Natural killer cell (primary cell): ENCODE results near the gene FIGNL1. TPM values are rescaled to one million over a fixed set of nuclear protein-coding genes. Genes with fewer than 3 reads are reported as not detected.

Experiments used
- ATAC-seq, 3 donors: fragments of 150-1000 bp in 2 of 3; fragments of 200-7000 bp in 1 of 3; cut with Tn5 transposase; 1 replicate in 1 of 3; 2 replicates in 2 of 3; pipeline ENCODE4 v1.10.0; 2021; ENCODE audit warnings: mild to moderate bottlenecking in 2 of 3, moderate library complexity in 2 of 3
- DNase-seq, 2 donors: peaks; one replicate each; pipeline versions ENCODE4 v3.0.0 to v3.0.0-alpha.2; 2013 to 2021; ENCODE audit warnings: mixed read lengths in 1 of 2
- H3K27ac ChIP-seq: one replicate; pipeline ENCODE4 v1.5.1; 2013; ENCODE audit warnings: mild to moderate bottlenecking, low read length
- H3K27me3 ChIP-seq: one replicate; pipeline ENCODE4 v1.6.1; 2013; ENCODE audit warnings: low read length; ENCODE audit not compliant: control insufficient read depth, insufficient read depth
- H3K36me3 ChIP-seq: one replicate; pipeline ENCODE4 v1.6.1; 2013; ENCODE audit warnings: low read length; ENCODE audit not compliant: control insufficient read depth, insufficient read depth
- H3K4me1 ChIP-seq: one replicate; pipeline ENCODE4 v1.6.1; 2013; ENCODE audit warnings: low read length; ENCODE audit not compliant: control insufficient read depth, insufficient read depth
- H3K4me3 ChIP-seq: one replicate; pipeline ENCODE4 v1.5.1; 2013; ENCODE audit warnings: low read length
- H3K9me3 ChIP-seq: one replicate; pipeline ENCODE4 v1.6.1; 2013; ENCODE audit warnings: low read length; ENCODE audit not compliant: control insufficient read depth, insufficient read depth
- H3K27ac Mint-ChIP-seq, 2 donors: one replicate each; pipeline ENCODE4 v1.8.0; 2022; ENCODE audit warnings: mild to moderate bottlenecking in 2 of 2, mixed read lengths in 2 of 2, moderate library complexity in 1 of 2
- H3K27me3 Mint-ChIP-seq, 2 donors: one replicate each; pipeline ENCODE4 v1.8.0; 2022; ENCODE audit warnings: low read depth in 2 of 2, mixed read lengths in 2 of 2
- H3K36me3 Mint-ChIP-seq: one replicate; pipeline ENCODE4 v1.8.0; 2022; ENCODE audit warnings: mixed read lengths
- H3K4me1 Mint-ChIP-seq, 2 donors: one replicate each; pipeline ENCODE4 v1.8.0; 2022; ENCODE audit warnings: mixed read lengths in 2 of 2
- H3K4me3 Mint-ChIP-seq: one replicate; pipeline ENCODE4 v1.8.0; 2022; ENCODE audit warnings: mild to moderate bottlenecking, moderate library complexity, mixed read lengths
- H3K9me3 Mint-ChIP-seq, 2 donors: one replicate each; pipeline ENCODE4 v1.8.0; 2022; ENCODE audit warnings: mixed read lengths in 2 of 2
- CTCF ChIP-seq: fragments of 200-600 bp; IDR thresholded peaks from one replicate; pipeline ENCODE4 v1.8.0; 2022; ENCODE audit warnings: antibody characterized with exemption
- WGBS: methylation state at CpG from one replicate; pipeline ENCODE4 v1.1.7; 2013; ENCODE audit warnings: missing lambda C conversion rate; ENCODE audit not compliant: insufficient coverage; 5-methylcytosine and 5-hydroxymethylcytosine counted together
- intact Hi-C: fragments of 100-400 bp; cut with micrococcal nuclease; formaldehyde crosslinking; loops from one replicate; pipeline ENCODE4 v1.14.2; 2022
- total RNA-seq, 4 donors: library from RNA; stranded (reverse); fragments of 120-200 nt in 1 of 4; gene quantifications; one replicate each; pipeline versions ENCODE4 v1.2.3 to v1.2.4, GENCODE V29; 2013 to 2022

The FIGNL1 gene
- total RNA-seq, 3 donors from 2014 or later (not counting 1 experiment from before 2014, with no cell fraction given) = 5.5 to 12.6 (median 7.6) TPM

- H3K27me3 Mint-ChIP-seq = no peaks in the 10 kb centered on the region
- no peak for ATAC-seq
- no peak overlapping the region for H3K27ac ChIP-seq
- H3K27me3 ChIP-seq = no peaks in the 10 kb centered on the region
- H3K36me3 ChIP-seq = no peaks in the 10 kb centered on the region
- H3K27ac Mint-ChIP-seq = no peak overlapping the region
- H3K4me1 Mint-ChIP-seq = no peaks in the 10 kb centered on the region
- intact Hi-C loops = no loop called here
- WGBS = 64% methylated on average over 4 of the region's 4 CpGs
- no peak for TF ChIP-seq CTCF
- H3K9me3 Mint-ChIP-seq = no peaks in the 10 kb centered on the region
- DNase-seq = no peak
- no peaks in the 10 kb centered on the region for H3K9me3 ChIP-seq
- no peaks in the 10 kb centered on the region for H3K36me3 Mint-ChIP-seq
- no peaks in the 10 kb centered on the region for H3K4me1 ChIP-seq
- H3K4me3 Mint-ChIP-seq = no peak overlapping the region
- H3K4me3 ChIP-seq = no peak overlapping the region
Observed at GRCh38 chr7:50423860-50424259, 26.3 kb downstream of the FIGNL1 start.

GRCh38 chr7:50422858-50423257, 27.3 kb downstream of the FIGNL1 start:
- no peaks in the 10 kb centered on the region for H3K27me3 Mint-ChIP-seq
- WGBS = 93% methylated on average over 6 of the region's 6 CpGs
- no peak for ATAC-seq
- Histone ChIP-seq H3K4me3 (no peak overlapping the region), H3K4me1 (no peaks in the 10 kb centered on the region), H3K36me3 (no peaks in the 10 kb centered on the region), H3K9me3 (no peaks in the 10 kb centered on the region), H3K27ac (no peak overlapping the region), H3K27me3 (no peaks in the 10 kb centered on the region)
- no peak overlapping the region for H3K27ac Mint-ChIP-seq
- TF ChIP-seq CTCF = no peak
- intact Hi-C loops = no loop called here
- no peak overlapping the region for H3K4me3 Mint-ChIP-seq
- no peak for DNase-seq
- no peaks in the 10 kb centered on the region for H3K4me1 Mint-ChIP-seq
- no peaks in the 10 kb centered on the region for H3K36me3 Mint-ChIP-seq
- no peaks in the 10 kb centered on the region for H3K9me3 Mint-ChIP-seq

- Mint-ChIP-seq H3K4me1 (peaks cover 6 to 7% of the 10 kb centered on the region in 2 donors), H3K36me3 (no peaks in the 10 kb centered on the region), H3K27ac (no peak overlapping the region), H3K4me3 (no peak overlapping the region), H3K9me3 (no peaks in the 10 kb centered on the region), H3K27me3 (no peaks in the 10 kb centered on the region)
- no peaks in the 10 kb centered on the region for H3K9me3 ChIP-seq
- no peak overlapping the region for H3K27ac ChIP-seq
- TF ChIP-seq CTCF = no peak
- H3K4me3 ChIP-seq = no peak overlapping the region
- H3K4me1 ChIP-seq = peaks cover 11% of the 10 kb centered on the region
- no peaks in the 10 kb centered on the region for H3K36me3 ChIP-seq
- 79% methylated on average over 3 of the region's 3 CpGs for WGBS
- intact Hi-C loops = no loop called here
- ATAC-seq = no peak
- no peak for DNase-seq
- no peaks in the 10 kb centered on the region for H3K27me3 ChIP-seq
Observed at GRCh38 chr7:50421043-50421442, 29.1 kb downstream of the FIGNL1 start.

GRCh38 chr7:50418526-50419290, 31.4 kb downstream of the FIGNL1 start:
- Mint-ChIP-seq H3K27ac (no peak overlapping the region), H3K36me3 (no peaks in the 10 kb centered on the region), H3K9me3 (no peaks in the 10 kb centered on the region), H3K27me3 (no peaks in the 10 kb centered on the region), H3K4me3 (no peak overlapping the region), H3K4me1 (peaks cover 6 to 7% of the 10 kb centered on the region in 2 donors)
- intact Hi-C loops = loop anchor here (1.0 kb wide), 4 partner anchors 213 to 326 kb away; no protein-coding TSS in a partner anchor
- no peak overlapping the region for H3K4me3 ChIP-seq
- ATAC-seq = no peak
- WGBS = 88% methylated on average over 14 of the region's 14 CpGs
- H3K9me3 ChIP-seq = no peaks in the 10 kb centered on the region
- H3K36me3 ChIP-seq = no peaks in the 10 kb centered on the region
- no peak overlapping the region for H3K27ac ChIP-seq
- no peaks in the 10 kb centered on the region for H3K27me3 ChIP-seq
- peaks cover 19% of the 10 kb centered on the region for H3K4me1 ChIP-seq
- DNase-seq = no peak
- no peak for TF ChIP-seq CTCF
